ENCODE measurements around the gene GRK6.

The GRK6 gene

DNA sequence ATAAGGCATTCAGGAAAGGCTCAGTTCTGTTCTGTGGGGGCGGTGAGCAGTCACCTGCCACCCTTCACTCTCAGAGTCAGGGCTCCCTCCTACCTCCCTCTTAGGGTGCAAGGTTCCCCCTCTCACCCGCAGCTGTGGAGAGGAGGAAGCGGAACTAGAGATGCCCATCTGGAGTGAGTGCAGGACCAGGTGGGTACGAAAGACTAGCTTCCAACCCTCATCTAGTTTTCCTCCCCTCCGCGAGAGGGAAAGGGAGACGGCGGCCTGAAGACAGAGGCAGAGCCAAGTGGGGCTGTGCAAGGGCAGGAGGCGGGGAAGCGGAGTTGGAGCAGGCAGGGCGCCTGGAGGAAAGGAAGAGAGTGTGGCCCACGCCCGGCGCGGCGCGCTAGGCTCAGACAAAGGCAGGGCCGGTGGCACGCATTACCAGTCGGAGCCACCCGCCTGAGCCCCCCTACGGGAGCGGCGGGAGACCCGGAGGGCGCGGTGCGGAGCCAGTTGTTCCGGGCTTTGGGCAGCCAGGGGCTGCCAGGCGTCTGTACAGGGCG lies 27.4 kb downstream of the GRK6 start:
- no peaks in the 10 kb centered on the region for H3K9me3 ChIP-seq (ENCODE audit: control insufficient read depth, low read length)
- DNase-seq, result no peak
- H3K27ac ChIP-seq (ENCODE audit: insufficient read depth, low read length, poor library complexity, severe bottlenecking), result peak overlapping the region; percentile 93
- H3K27me3 ChIP-seq (replicated peaks; ENCODE audit: control insufficient read depth, insufficient read depth, low read length, poor library complexity, severe bottlenecking), result no peaks in the 10 kb centered on the region
- H3K4me1 ChIP-seq (ENCODE audit: control insufficient read depth, insufficient read depth, low read length, poor library complexity, severe bottlenecking), result peaks cover 20% of the 10 kb centered on the region
- H3K4me3 ChIP-seq (ENCODE audit: insufficient read depth, low read depth, low read length, poor library complexity, severe bottlenecking), result peak overlapping the region; percentile 44
- H3K36me3 ChIP-seq (ENCODE audit: control insufficient read depth, insufficient read depth, low read length), result no peaks in the 10 kb centered on the region

- Histone ChIP-seq H3K36me3 (ENCODE audit: control insufficient read depth, insufficient read depth, low read length) (no peaks in the 10 kb centered on the region), H3K27ac (ENCODE audit: insufficient read depth, low read length, poor library complexity, severe bottlenecking) (peak overlapping the region; percentile 93), H3K9me3 (ENCODE audit: control insufficient read depth, low read length) (no peaks in the 10 kb centered on the region), H3K4me3 (ENCODE audit: insufficient read depth, low read depth, low read length, poor library complexity, severe bottlenecking) (peak overlapping the region; percentile 68), H3K4me1 (ENCODE audit: control insufficient read depth, insufficient read depth, low read length, poor library complexity, severe bottlenecking) (peaks cover 20% of the 10 kb centered on the region), H3K27me3 (replicated peaks; ENCODE audit: control insufficient read depth, insufficient read depth, low read length, poor library complexity, severe bottlenecking) (no peaks in the 10 kb centered on the region)
- peak; percentile 94 to 98 (median 94) for DNase-seq
Observed at GRCh38 chr5:177454397-177455035, 28.0 kb downstream of the GRK6 start.

DNA sequence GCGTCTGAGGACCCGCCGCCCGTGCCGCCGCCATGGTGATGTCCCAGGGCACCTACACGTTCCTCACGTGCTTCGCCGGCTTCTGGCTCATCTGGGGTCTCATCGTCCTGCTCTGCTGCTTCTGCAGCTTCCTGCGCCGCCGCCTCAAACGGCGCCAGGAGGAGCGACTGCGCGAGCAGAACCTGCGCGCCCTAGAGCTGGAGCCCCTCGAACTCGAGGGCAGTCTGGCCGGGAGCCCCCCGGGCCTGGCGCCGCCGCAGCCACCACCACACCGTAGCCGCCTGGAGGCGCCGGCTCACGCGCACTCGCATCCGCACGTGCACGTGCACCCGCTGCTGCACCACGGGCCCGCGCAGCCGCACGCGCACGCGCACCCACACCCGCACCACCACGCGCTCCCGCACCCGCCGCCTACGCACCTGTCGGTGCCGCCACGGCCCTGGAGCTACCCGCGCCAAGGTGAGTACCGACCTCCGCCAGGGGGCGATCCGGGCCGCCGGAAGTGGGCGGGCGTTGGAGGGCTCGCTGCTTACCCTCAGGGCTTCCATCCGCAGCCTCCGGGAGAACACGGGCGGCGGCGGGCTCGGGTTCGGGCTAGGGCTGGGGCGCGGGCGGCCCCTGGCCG lies 28.7 kb downstream of the GRK6 start:
- no peaks in the 10 kb centered on the region for H3K36me3 ChIP-seq (ENCODE audit: control insufficient read depth, insufficient read depth, low read length)
- DNase-seq, result peak; percentile 87 to 88 (median 88)
- H3K27me3 ChIP-seq (replicated peaks; ENCODE audit: control insufficient read depth, insufficient read depth, low read length, poor library complexity, severe bottlenecking), result no peaks in the 10 kb centered on the region
- peak overlapping the region; percentile 93 for H3K27ac ChIP-seq (ENCODE audit: insufficient read depth, low read length, poor library complexity, severe bottlenecking)
- peaks cover 20% of the 10 kb centered on the region for H3K4me1 ChIP-seq (ENCODE audit: control insufficient read depth, insufficient read depth, low read length, poor library complexity, severe bottlenecking)
- peak overlapping the region; percentile 68 for H3K4me3 ChIP-seq (ENCODE audit: insufficient read depth, low read depth, low read length, poor library complexity, severe bottlenecking)
- H3K9me3 ChIP-seq (ENCODE audit: control insufficient read depth, low read length), result no peaks in the 10 kb centered on the region

- peak; percentile 87 to 93 (median 92) for DNase-seq
- Histone ChIP-seq H3K27me3 (replicated peaks; ENCODE audit: control insufficient read depth, insufficient read depth, low read length, poor library complexity, severe bottlenecking) (no peaks in the 10 kb centered on the region), H3K27ac (ENCODE audit: insufficient read depth, low read length, poor library complexity, severe bottlenecking) (peak overlapping the region; percentile 93), H3K4me1 (ENCODE audit: control insufficient read depth, insufficient read depth, low read length, poor library complexity, severe bottlenecking) (peaks cover 20% of the 10 kb centered on the region), H3K9me3 (ENCODE audit: control insufficient read depth, low read length) (no peaks in the 10 kb centered on the region), H3K4me3 (ENCODE audit: insufficient read depth, low read depth, low read length, poor library complexity, severe bottlenecking) (peak overlapping the region; percentile 68), H3K36me3 (ENCODE audit: control insufficient read depth, insufficient read depth, low read length) (no peaks in the 10 kb centered on the region)
Observed at GRCh38 chr5:177455661-177456590, 29.4 kb downstream of the GRK6 start.

GRCh38 chr5:177456591-177456964 lies 30.1 kb downstream of the GRK6 start:
- no peaks in the 10 kb centered on the region for H3K27me3 ChIP-seq (replicated peaks; ENCODE audit: control insufficient read depth, insufficient read depth, low read length, poor library complexity, severe bottlenecking)
- DNase-seq, result no peak
- H3K36me3 ChIP-seq (ENCODE audit: control insufficient read depth, insufficient read depth, low read length), result no peaks in the 10 kb centered on the region
- H3K27ac ChIP-seq (ENCODE audit: insufficient read depth, low read length, poor library complexity, severe bottlenecking), result no peak overlapping the region
- peaks cover 20% of the 10 kb centered on the region for H3K4me1 ChIP-seq (ENCODE audit: control insufficient read depth, insufficient read depth, low read length, poor library complexity, severe bottlenecking)
- H3K9me3 ChIP-seq (ENCODE audit: control insufficient read depth, low read length), result no peaks in the 10 kb centered on the region
- H3K4me3 ChIP-seq (ENCODE audit: insufficient read depth, low read depth, low read length, poor library complexity, severe bottlenecking), result no peak overlapping the region

DNA sequence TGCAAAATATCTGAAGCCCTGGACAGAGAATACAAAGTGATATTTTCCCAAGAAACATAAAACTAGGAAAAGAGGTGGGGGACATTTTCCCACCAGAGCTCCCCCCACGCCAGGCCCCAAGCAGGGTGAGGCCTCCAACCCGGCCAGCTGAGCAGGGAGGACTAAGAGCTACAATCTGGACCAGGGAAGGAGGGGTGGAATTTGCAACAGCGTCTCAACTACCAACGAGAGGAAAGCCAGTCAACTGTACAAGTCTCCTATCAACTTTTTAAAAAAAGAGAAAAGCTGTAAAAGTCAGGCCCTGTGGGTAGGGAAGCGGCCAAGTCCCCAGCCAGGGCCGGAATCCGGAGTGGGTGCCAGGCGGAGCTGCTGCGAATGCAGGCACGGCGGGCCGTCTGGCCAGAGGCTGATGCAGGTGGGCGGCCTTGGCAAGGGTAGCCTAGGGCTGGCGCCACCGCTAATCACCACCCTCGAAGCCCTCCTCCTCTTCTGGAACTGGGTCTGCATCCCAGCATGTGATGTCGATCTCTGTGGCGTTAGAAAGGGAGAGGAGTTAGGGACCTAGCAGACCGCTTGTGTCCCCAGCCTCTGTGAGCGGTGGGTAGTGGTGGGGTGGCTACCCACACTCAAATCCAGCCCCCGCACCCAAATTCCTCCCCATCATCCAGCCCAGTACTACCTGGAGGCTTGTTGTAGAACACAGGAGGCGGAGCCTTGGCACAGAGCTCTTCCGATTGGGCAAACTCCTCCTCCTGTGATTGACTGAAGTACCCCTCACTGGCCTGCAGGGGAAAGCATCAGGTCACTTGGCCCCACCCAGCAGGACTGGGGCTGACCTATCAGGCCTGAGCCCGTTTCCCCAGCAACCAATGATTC lies 30.7 kb downstream of the GRK6 start:
- Histone ChIP-seq H3K4me1 (ENCODE audit: control insufficient read depth, insufficient read depth, low read length, poor library complexity, severe bottlenecking) (peaks cover 22% of the 10 kb centered on the region), H3K4me3 (ENCODE audit: insufficient read depth, low read depth, low read length, poor library complexity, severe bottlenecking) (no peak overlapping the region), H3K9me3 (ENCODE audit: control insufficient read depth, low read length) (no peaks in the 10 kb centered on the region), H3K27me3 (replicated peaks; ENCODE audit: control insufficient read depth, insufficient read depth, low read length, poor library complexity, severe bottlenecking) (no peaks in the 10 kb centered on the region), H3K27ac (ENCODE audit: insufficient read depth, low read length, poor library complexity, severe bottlenecking) (no peak overlapping the region), H3K36me3 (ENCODE audit: control insufficient read depth, insufficient read depth, low read length) (no peaks in the 10 kb centered on the region)
- peak; percentile 33 to 54 (median 48) for DNase-seq

GRCh38 chr5:177457852-177458681 lies 31.6 kb downstream of the GRK6 start:
- H3K27ac ChIP-seq (ENCODE audit: insufficient read depth, low read length, poor library complexity, severe bottlenecking), result no peak overlapping the region
- H3K4me1 ChIP-seq (ENCODE audit: control insufficient read depth, insufficient read depth, low read length, poor library complexity, severe bottlenecking), result peaks cover 24% of the 10 kb centered on the region
- H3K4me3 ChIP-seq (ENCODE audit: insufficient read depth, low read depth, low read length, poor library complexity, severe bottlenecking), result no peak overlapping the region
- no peaks in the 10 kb centered on the region for H3K9me3 ChIP-seq (ENCODE audit: control insufficient read depth, low read length)
- no peak for DNase-seq
- H3K36me3 ChIP-seq (ENCODE audit: control insufficient read depth, insufficient read depth, low read length), result no peaks in the 10 kb centered on the region
- H3K27me3 ChIP-seq (replicated peaks; ENCODE audit: control insufficient read depth, insufficient read depth, low read length, poor library complexity, severe bottlenecking), result no peaks in the 10 kb centered on the region

GRCh38 chr5:177458912-177459350 lies 32.5 kb downstream of the GRK6 start:
- Histone ChIP-seq H3K4me1 (ENCODE audit: control insufficient read depth, insufficient read depth, low read length, poor library complexity, severe bottlenecking) (peaks cover 22% of the 10 kb centered on the region), H3K4me3 (ENCODE audit: insufficient read depth, low read depth, low read length, poor library complexity, severe bottlenecking) (no peak overlapping the region), H3K36me3 (ENCODE audit: control insufficient read depth, insufficient read depth, low read length) (no peaks in the 10 kb centered on the region), H3K27ac (ENCODE audit: insufficient read depth, low read length, poor library complexity, severe bottlenecking) (no peak overlapping the region), H3K27me3 (replicated peaks; ENCODE audit: control insufficient read depth, insufficient read depth, low read length, poor library complexity, severe bottlenecking) (no peaks in the 10 kb centered on the region), H3K9me3 (ENCODE audit: control insufficient read depth, low read length) (no peaks in the 10 kb centered on the region)
- DNase-seq, result no peak

All from effector memory CD4-positive, alpha-beta T cell (primary cell).